Osteoblast (primary cell): ENCODE data around the gene PLEKHG5. TPM values are rescaled to one million over a fixed set of nuclear protein-coding genes. Genes with fewer than 3 reads are reported as not detected.

Source experiments
- DNase-seq: peaks from one replicate; pipeline ENCODE4 v3.0.0; 2011; ENCODE audit warnings: low spot score, mixed read lengths; ENCODE audit not compliant: insufficient read length; ENCODE audit errors: missing footprints
- H2AFZ ChIP-seq: 2 replicates; pipeline ENCODE4 v1.6.0; 2011; ENCODE audit warnings: mild to moderate bottlenecking, low read length
- H3K27ac ChIP-seq: 2 replicates; pipeline ENCODE4 v1.5.1; 2011; ENCODE audit warnings: mild to moderate bottlenecking, low read depth, low read length, moderate library complexity
- H3K27me3 ChIP-seq: 2 replicates; pipeline ENCODE4 v1.6.0; 2012; ENCODE audit warnings: mild to moderate bottlenecking, control low read depth, inconsistent platforms, low read length, moderate library complexity; ENCODE audit not compliant: insufficient read depth
- H3K36me3 ChIP-seq: 2 replicates; pipeline ENCODE4 v1.5.1; 2011; ENCODE audit warnings: mild to moderate bottlenecking, low read length, control low read depth, moderate library complexity; ENCODE audit not compliant: insufficient read depth
- H3K4me1 ChIP-seq: 2 replicates; pipeline ENCODE4 v1.5.1; 2011; ENCODE audit warnings: mild to moderate bottlenecking, low read length, control low read depth, moderate library complexity; ENCODE audit not compliant: insufficient read depth
- H3K4me2 ChIP-seq: 2 replicates; pipeline ENCODE4 v1.6.0; 2011; ENCODE audit warnings: mild to moderate bottlenecking, low read length; ENCODE audit not compliant: insufficient read depth
- H3K4me3 ChIP-seq: fragments of 200-600 bp; sonication (generic); 3 replicates; pipeline ENCODE4 v1.5.1; 2012; ENCODE audit warnings: mild to moderate bottlenecking, low read length, inconsistent platforms; ENCODE audit not compliant: insufficient read depth
- H3K79me2 ChIP-seq: 2 replicates; pipeline ENCODE4 v1.6.0; 2012; ENCODE audit warnings: mild to moderate bottlenecking, low read length, control low read depth, inconsistent platforms; ENCODE audit not compliant: insufficient read depth
- H3K9me3 ChIP-seq: 2 replicates; pipeline ENCODE4 v1.5.1; 2011; ENCODE audit warnings: low read depth, low read length, control low read depth
- H4K20me1 ChIP-seq: 2 replicates; pipeline ENCODE4 v1.6.0; 2012; ENCODE audit warnings: mild to moderate bottlenecking, low read length, control low read depth; ENCODE audit not compliant: insufficient read depth
- CTCF ChIP-seq: IDR thresholded peaks from 2 replicates; pipeline ENCODE4 v1.5.1; 2011; ENCODE audit warnings: mild to moderate bottlenecking, low read depth, low read length, moderate library complexity; ENCODE audit errors: extremely low read depth
- total RNA-seq: library from RNA; depleted of rRNA; stranded (reverse); fragments of >200 nt; gene quantifications from 2 replicates; pipeline ENCODE4 v1.2.3, GENCODE V29; 2012

The PLEKHG5 gene
- total RNA-seq, 1 donor = 11.2 TPM

DNA sequence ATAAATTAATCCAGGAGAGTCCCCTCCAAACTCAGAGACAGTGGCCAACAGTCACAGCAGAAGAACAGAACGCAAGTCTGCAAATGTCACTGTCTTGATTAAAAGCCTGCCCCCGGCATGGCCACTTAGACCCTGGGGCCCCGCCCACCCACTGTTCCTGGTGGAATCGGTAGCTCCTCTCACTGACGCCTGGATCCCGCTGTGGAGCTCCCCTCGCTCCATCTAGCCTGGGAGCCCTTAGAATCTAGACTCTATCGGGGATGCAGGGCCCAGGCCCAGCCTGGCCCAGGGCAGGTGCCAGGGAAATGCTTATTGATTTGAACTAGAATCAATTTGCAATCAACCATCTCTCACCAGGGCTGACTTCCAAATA lies 21.4 kb upstream of the PLEKHG5 start:
- peak; percentile 48 for DNase-seq
- no peaks in the 10 kb centered on the region for H3K27me3 ChIP-seq
- H3K79me2 ChIP-seq = no peaks in the 10 kb centered on the region
- H3K4me1 ChIP-seq = no peaks in the 10 kb centered on the region
- no peaks in the 10 kb centered on the region for H3K9me3 ChIP-seq
- H3K36me3 ChIP-seq = no peaks in the 10 kb centered on the region
- no peak overlapping the region for H2AFZ ChIP-seq
- no peaks in the 10 kb centered on the region for H4K20me1 ChIP-seq
- TF ChIP-seq CTCF = no peak
- no peak overlapping the region for H3K4me2 ChIP-seq
- no peak overlapping the region for H3K4me3 ChIP-seq
- H3K27ac ChIP-seq = no peak overlapping the region

DNA sequence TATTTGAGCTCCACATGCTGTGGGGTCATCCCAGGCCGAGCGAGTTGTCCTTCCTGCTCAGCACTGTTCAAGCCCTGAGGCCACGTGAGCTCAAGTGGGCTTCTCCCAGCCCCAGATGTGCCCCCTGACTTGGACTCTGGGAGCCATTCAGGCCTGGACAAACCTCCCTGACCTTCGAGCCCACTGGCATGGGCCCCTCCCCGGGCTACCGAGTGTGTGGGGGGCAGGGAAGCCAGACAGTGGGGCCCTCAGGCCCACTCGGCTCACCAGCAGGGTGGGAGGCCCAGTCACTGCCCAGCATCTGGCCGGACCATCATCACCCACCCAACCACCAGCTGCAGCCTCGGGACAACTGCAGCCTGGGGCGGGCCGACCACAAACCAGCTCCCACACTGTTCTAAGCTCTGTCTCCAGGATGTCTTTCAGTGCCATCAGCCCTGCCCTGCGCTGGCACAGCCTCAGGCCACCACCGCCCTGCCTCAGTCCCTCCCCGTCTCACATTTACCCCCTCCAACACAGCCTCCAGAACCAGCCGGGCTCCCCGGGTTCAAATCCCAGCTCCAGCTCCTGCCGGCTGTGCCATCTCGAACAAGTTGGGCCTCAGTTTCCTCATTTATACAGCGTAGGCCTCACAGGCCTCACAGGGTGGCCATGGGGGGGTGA lies 20.9 kb upstream of the PLEKHG5 start:
- Histone ChIP-seq H4K20me1 (no peaks in the 10 kb centered on the region), H3K4me2 (no peak overlapping the region), H3K27ac (no peak overlapping the region), H3K27me3 (no peaks in the 10 kb centered on the region), H3K36me3 (no peaks in the 10 kb centered on the region), H3K4me1 (no peaks in the 10 kb centered on the region), H3K79me2 (no peaks in the 10 kb centered on the region), H3K4me3 (no peak overlapping the region), H3K9me3 (no peaks in the 10 kb centered on the region), H2AFZ (no peak overlapping the region)
- TF ChIP-seq CTCF = no peak
- peak; percentile 79 for DNase-seq

GRCh38 chr1:6511561-6512244 lies 20.2 kb upstream of the PLEKHG5 start:
- no peak for TF ChIP-seq CTCF

DNA sequence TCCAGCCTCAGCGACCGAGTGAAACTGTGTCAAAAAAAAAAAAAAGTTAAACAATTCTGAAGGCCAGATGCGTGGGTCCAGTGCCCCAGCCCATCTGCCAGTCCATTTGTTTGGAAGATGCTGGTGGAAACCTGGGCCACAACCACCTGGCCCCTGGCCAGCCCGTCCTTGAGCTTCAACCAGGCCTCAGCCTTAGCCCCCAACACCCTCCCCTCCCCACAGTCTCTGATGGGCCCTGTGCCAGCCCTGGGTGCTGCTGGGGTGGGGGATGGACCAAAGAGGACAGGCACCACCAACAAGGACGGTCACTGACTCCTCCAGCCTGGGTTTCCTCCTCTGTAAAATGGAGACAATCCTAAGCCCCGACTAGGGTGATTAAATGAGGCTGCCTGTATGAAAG lies 19.6 kb upstream of the PLEKHG5 start:
- Histone ChIP-seq H3K4me3 (no peak overlapping the region), H3K4me2 (no peak overlapping the region), H2AFZ (no peak overlapping the region), H3K4me1 (no peaks in the 10 kb centered on the region), H3K27ac (no peak overlapping the region), H3K27me3 (no peaks in the 10 kb centered on the region), H3K79me2 (no peaks in the 10 kb centered on the region), H3K36me3 (no peaks in the 10 kb centered on the region), H3K9me3 (no peaks in the 10 kb centered on the region), H4K20me1 (no peaks in the 10 kb centered on the region)
- no peak for TF ChIP-seq CTCF
- DNase-seq = peak; percentile 25

More at GRCh38 chr1:6511561-6512244, 20.2 kb upstream of the PLEKHG5 start:
- Histone ChIP-seq H3K36me3 (no peaks in the 10 kb centered on the region), H2AFZ (no peak overlapping the region), H4K20me1 (no peaks in the 10 kb centered on the region), H3K9me3 (no peaks in the 10 kb centered on the region), H3K27me3 (no peaks in the 10 kb centered on the region), H3K79me2 (no peaks in the 10 kb centered on the region), H3K4me3 (no peak overlapping the region), H3K4me1 (no peaks in the 10 kb centered on the region), H3K4me2 (no peak overlapping the region), H3K27ac (no peak overlapping the region)
- DNase-seq = peak; percentile 78
